Memory B cell (primary cell): ENCODE data around the gene C9orf78.

Experiments
- ATAC-seq: fragments of 150-1000 bp; cut with Tn5 transposase; 2 replicates; pipeline ENCODE4 v1.10.0; 2021; ENCODE audit warnings: low read depth, mild to moderate bottlenecking, moderate library complexity
- DNase-seq, 2 donors: peaks; one replicate each; pipeline ENCODE4 v3.0.0; 2022; ENCODE audit warnings: low spot score in 2 of 2
- H3K27ac Mint-ChIP-seq: one replicate; pipeline ENCODE4 v1.8.0; 2022; ENCODE audit warnings: mild to moderate bottlenecking, moderate library complexity, mixed read lengths
- H3K27me3 Mint-ChIP-seq: one replicate; pipeline ENCODE4 v1.8.0; 2022; ENCODE audit warnings: mixed read lengths
- H3K36me3 Mint-ChIP-seq: one replicate; pipeline ENCODE4 v1.8.0; 2022; ENCODE audit warnings: mild to moderate bottlenecking, mixed read lengths
- H3K4me1 Mint-ChIP-seq: one replicate; pipeline ENCODE4 v1.8.0; 2022; ENCODE audit warnings: mixed read lengths
- H3K4me3 Mint-ChIP-seq: one replicate; pipeline ENCODE4 v1.8.0; 2022; ENCODE audit warnings: mild to moderate bottlenecking, moderate library complexity, mixed read lengths
- H3K9me3 Mint-ChIP-seq: one replicate; pipeline ENCODE4 v1.8.0; 2022; ENCODE audit warnings: mixed read lengths

The C9orf78 gene

GRCh38 chr9:129835128-129835859 lies at the start of gene C9orf78, which contains the start of gene USP20:
TSS of gene C9orf78 (minus strand) at chr9:129835275. CDS start at chr9:129835221, 54 bp downstream.
TSS of gene USP20 (plus strand) at chr9:129835458. CDS start at chr9:129852556, 17,098 bp downstream.
- Mint-ChIP-seq H3K27me3 (no peaks in the 10 kb centered on the region), H3K4me1 (peaks cover 34% of the 10 kb centered on the region), H3K4me3 (peak within 1 kb of the TSS; percentile 96), H3K27ac (peak within 1 kb of the TSS; percentile 94), H3K36me3 (peaks cover 10% of the 10 kb centered on the region), H3K9me3 (no peaks in the 10 kb centered on the region)
- ATAC-seq (peak; percentile 90), DNase-seq (peak; percentile 95 to 96)

GRCh38 chr9:129884220-129885017 lies 49.3 kb upstream of the C9orf78 start:
- H3K9me3 Mint-ChIP-seq: no peaks in the 10 kb centered on the region
- H3K36me3 Mint-ChIP-seq: peaks cover 2% of the 10 kb centered on the region
- H3K4me3 Mint-ChIP-seq: peak overlapping the region; percentile 80
- H3K27ac Mint-ChIP-seq: peak overlapping the region; percentile 97
- DNase-seq (peak; percentile 84 to 90), ATAC-seq (peak; percentile 60)
- no peaks in the 10 kb centered on the region for H3K27me3 Mint-ChIP-seq
- H3K4me1 Mint-ChIP-seq: peaks cover 43% of the 10 kb centered on the region

GRCh38 chr9:129881547-129882324 lies 46.7 kb upstream of the C9orf78 start:
- Mint-ChIP-seq H3K4me1 (peaks cover 19% of the 10 kb centered on the region), H3K27ac (peak overlapping the region; percentile 20), H3K36me3 (peaks cover 2% of the 10 kb centered on the region), H3K9me3 (no peaks in the 10 kb centered on the region), H3K27me3 (no peaks in the 10 kb centered on the region), H3K4me3 (no peak overlapping the region)
- DNase-seq: no peak
- ATAC-seq: no peak

- no peaks in the 10 kb centered on the region for H3K27me3 Mint-ChIP-seq
- no peak overlapping the region for H3K4me3 Mint-ChIP-seq
- ATAC-seq (no peak), DNase-seq (no peak)
- peaks cover 17% of the 10 kb centered on the region for H3K4me1 Mint-ChIP-seq
- peaks cover 2% of the 10 kb centered on the region for H3K36me3 Mint-ChIP-seq
- no peaks in the 10 kb centered on the region for H3K9me3 Mint-ChIP-seq
- no peak overlapping the region for H3K27ac Mint-ChIP-seq
These were observed 45.8 kb upstream of the C9orf78 start for GRCh38 chr9:129880654-129881546.

- no peak for ATAC-seq
- no peak overlapping the region for H3K4me3 Mint-ChIP-seq
- H3K4me1 Mint-ChIP-seq: peaks cover 12% of the 10 kb centered on the region
- no peak for DNase-seq
- no peak overlapping the region for H3K27ac Mint-ChIP-seq
- H3K27me3 Mint-ChIP-seq: no peaks in the 10 kb centered on the region
- H3K9me3 Mint-ChIP-seq: no peaks in the 10 kb centered on the region
- peaks cover 2% of the 10 kb centered on the region for H3K36me3 Mint-ChIP-seq
These were observed 45.0 kb upstream of the C9orf78 start for GRCh38 chr9:129879991-129880653.

GRCh38 chr9:129879103-129879699 lies 44.1 kb upstream of the C9orf78 start:
- Mint-ChIP-seq H3K4me1 (peaks cover 6% of the 10 kb centered on the region), H3K4me3 (no peak overlapping the region), H3K27ac (no peak overlapping the region), H3K27me3 (no peaks in the 10 kb centered on the region), H3K9me3 (no peaks in the 10 kb centered on the region), H3K36me3 (peaks cover 6% of the 10 kb centered on the region)
- no peak for DNase-seq
- ATAC-seq: no peak

GRCh38 chr9:129878291-129878690 lies 43.2 kb upstream of the C9orf78 start:
- H3K27ac Mint-ChIP-seq: no peak overlapping the region
- no peaks in the 10 kb centered on the region for H3K27me3 Mint-ChIP-seq
- H3K9me3 Mint-ChIP-seq: no peaks in the 10 kb centered on the region
- no peak for DNase-seq
- ATAC-seq: no peak
- peaks cover 2% of the 10 kb centered on the region for H3K4me1 Mint-ChIP-seq
- peaks cover 10% of the 10 kb centered on the region for H3K36me3 Mint-ChIP-seq
- no peak overlapping the region for H3K4me3 Mint-ChIP-seq

- Mint-ChIP-seq H3K4me3 (no peak overlapping the region), H3K27ac (no peak overlapping the region), H3K9me3 (no peaks in the 10 kb centered on the region), H3K27me3 (no peaks in the 10 kb centered on the region), H3K4me1 (peaks cover 4% of the 10 kb centered on the region), H3K36me3 (peaks cover 10% of the 10 kb centered on the region)
- DNase-seq (no peak), ATAC-seq (no peak)
These were observed 41.7 kb upstream of the C9orf78 start for GRCh38 chr9:129876815-129877214.

- ATAC-seq (no peak), DNase-seq (no peak)
- Mint-ChIP-seq H3K9me3 (no peaks in the 10 kb centered on the region), H3K4me3 (no peak overlapping the region), H3K27me3 (no peaks in the 10 kb centered on the region), H3K4me1 (peaks cover 5% of the 10 kb centered on the region), H3K36me3 (peaks cover 10% of the 10 kb centered on the region), H3K27ac (no peak overlapping the region)
These were observed 40.8 kb upstream of the C9orf78 start for GRCh38 chr9:129875687-129876395.

- no peak for ATAC-seq
- Mint-ChIP-seq H3K36me3 (peaks cover 9% of the 10 kb centered on the region), H3K4me1 (peaks cover 5% of the 10 kb centered on the region)
These were observed 40.1 kb upstream of the C9orf78 start for GRCh38 chr9:129875181-129875611.

GRCh38 chr9:129874261-129875101 lies 39.4 kb upstream of the C9orf78 start:
- DNase-seq (no peak), ATAC-seq (no peak)
- Mint-ChIP-seq H3K9me3 (no peaks in the 10 kb centered on the region), H3K27me3 (no peaks in the 10 kb centered on the region), H3K36me3 (peaks cover 9% of the 10 kb centered on the region), H3K4me3 (no peak overlapping the region), H3K27ac (peak overlapping the region; percentile 71), H3K4me1 (peaks cover 8% of the 10 kb centered on the region)

More at GRCh38 chr9:129875181-129875611, 40.1 kb upstream of the C9orf78 start:
- H3K9me3 Mint-ChIP-seq: no peaks in the 10 kb centered on the region
- H3K27ac Mint-ChIP-seq: no peak overlapping the region
- no peaks in the 10 kb centered on the region for H3K27me3 Mint-ChIP-seq
- H3K4me3 Mint-ChIP-seq: no peak overlapping the region
- no peak for DNase-seq
